ENCODE measurements around the gene PAQR6. TPM values are rescaled to one million over a fixed set of nuclear protein-coding genes. Genes with fewer than 3 reads are reported as not detected.
A peak's percentile ranks its signal among the peaks of the same experiment; 100 is the strongest.

The PAQR6 gene
- total RNA-seq, 1 donor from 2014 or later: 10.8 TPM

GRCh38 chr1:156284112-156284511 lies 36.3 kb upstream of the PAQR6 start, which contains the start of gene TMEM79:
Gene TMEM79, plus strand, starts transcription at chr1:156284325. Its CDS starts 902 bp downstream, at chr1:156285227.
- no peak for DNase-seq
- Mint-ChIP-seq H3K4me3 (ENCODE audit: unreplicated experiment) (peak within 1 kb of the TSS; percentile 97), H3K27me3 (ENCODE audit: unreplicated experiment) (peaks cover 3% of the 10 kb centered on the region), H3K27ac (ENCODE audit: unreplicated experiment) (peak within 1 kb of the TSS; percentile 88), H3K4me1 (ENCODE audit: low read depth, unreplicated experiment) (peaks cover 18% of the 10 kb centered on the region), H3K36me3 (ENCODE audit: unreplicated experiment) (no peaks in the 10 kb centered on the region), H3K9me3 (ENCODE audit: unreplicated experiment) (peaks cover 15% of the 10 kb centered on the region)
- TF ChIP-seq, protein P1, sequence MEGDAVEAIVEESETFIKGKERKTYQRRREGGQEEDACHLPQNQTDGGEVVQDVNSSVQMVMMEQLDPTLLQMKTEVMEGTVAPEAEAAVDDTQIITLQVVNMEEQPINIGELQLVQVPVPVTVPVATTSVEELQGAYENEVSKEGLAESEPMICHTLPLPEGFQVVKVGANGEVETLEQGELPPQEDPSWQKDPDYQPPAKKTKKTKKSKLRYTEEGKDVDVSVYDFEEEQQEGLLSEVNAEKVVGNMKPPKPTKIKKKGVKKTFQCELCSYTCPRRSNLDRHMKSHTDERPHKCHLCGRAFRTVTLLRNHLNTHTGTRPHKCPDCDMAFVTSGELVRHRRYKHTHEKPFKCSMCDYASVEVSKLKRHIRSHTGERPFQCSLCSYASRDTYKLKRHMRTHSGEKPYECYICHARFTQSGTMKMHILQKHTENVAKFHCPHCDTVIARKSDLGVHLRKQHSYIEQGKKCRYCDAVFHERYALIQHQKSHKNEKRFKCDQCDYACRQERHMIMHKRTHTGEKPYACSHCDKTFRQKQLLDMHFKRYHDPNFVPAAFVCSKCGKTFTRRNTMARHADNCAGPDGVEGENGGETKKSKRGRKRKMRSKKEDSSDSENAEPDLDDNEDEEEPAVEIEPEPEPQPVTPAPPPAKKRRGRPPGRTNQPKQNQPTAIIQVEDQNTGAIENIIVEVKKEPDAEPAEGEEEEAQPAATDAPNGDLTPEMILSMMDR (IDR thresholded peaks at IDR 0.05; ENCODE audit: partially characterized antibody, unreplicated experiment): no peak

- peaks cover 15% of the 10 kb centered on the region for H3K9me3 Mint-ChIP-seq (ENCODE audit: unreplicated experiment)
- H3K36me3 Mint-ChIP-seq (ENCODE audit: unreplicated experiment): no peaks in the 10 kb centered on the region
- TF ChIP-seq, protein P1 (IDR thresholded peaks at IDR 0.05; ENCODE audit: partially characterized antibody, unreplicated experiment): no peak
- H3K27ac Mint-ChIP-seq (ENCODE audit: unreplicated experiment): peak overlapping the region; percentile 88
- no peak for DNase-seq
- H3K4me3 Mint-ChIP-seq (ENCODE audit: unreplicated experiment): peak overlapping the region; percentile 97
- peaks cover 3% of the 10 kb centered on the region for H3K27me3 Mint-ChIP-seq (ENCODE audit: unreplicated experiment)
- H3K4me1 Mint-ChIP-seq (ENCODE audit: low read depth, unreplicated experiment): peaks cover 18% of the 10 kb centered on the region
Measured at GRCh38 chr1:156283521-156283920, 35.7 kb upstream of the PAQR6 start.

DNA sequence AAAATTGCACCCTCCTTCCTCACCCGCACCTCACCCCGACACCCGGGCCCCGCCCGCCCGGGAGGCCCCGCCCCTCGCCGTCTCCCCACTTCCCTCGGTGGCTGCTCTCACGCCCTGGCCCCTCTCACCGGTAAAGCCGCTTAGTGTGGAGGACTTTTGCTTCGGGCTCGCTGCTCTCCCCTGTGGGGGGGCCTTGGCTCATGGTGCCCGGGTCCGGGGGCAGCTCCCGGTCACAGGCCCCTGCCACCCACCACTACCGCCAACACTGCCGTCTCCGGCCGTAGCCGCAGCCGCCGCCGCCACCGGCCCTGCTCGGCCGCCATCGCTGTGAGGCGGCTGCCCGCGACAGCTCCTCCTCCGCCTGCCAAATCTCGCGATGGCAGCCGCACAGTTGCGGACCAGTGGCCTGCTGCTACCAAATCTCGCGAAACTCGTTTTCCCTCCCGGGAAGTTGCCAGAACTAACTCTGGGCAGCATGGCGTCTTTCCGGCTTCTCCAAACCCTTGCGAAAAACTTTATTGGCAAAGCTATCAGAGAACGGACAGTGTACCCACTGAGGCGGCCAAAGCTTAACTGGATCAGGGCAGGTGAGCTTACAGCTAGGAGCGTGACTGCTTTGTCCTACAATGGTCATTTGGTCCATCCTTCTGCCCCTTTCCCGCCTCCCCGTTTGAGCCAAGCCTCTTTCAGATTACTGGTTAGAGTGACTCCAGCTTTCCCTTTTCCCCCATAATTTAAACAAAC lies 34.8 kb upstream of the PAQR6 start, which contains the start of gene SMG5:
TSS of gene SMG5 (minus strand) at position 347 of the 744 bp plus-strand sequence. CDS start at position 202, 145 bp downstream.
- H3K4me3 Mint-ChIP-seq (ENCODE audit: unreplicated experiment): peak within 1 kb of the TSS; percentile 97
- peak within 1 kb of the TSS; percentile 88 for H3K27ac Mint-ChIP-seq (ENCODE audit: unreplicated experiment)
- peaks cover 3% of the 10 kb centered on the region for H3K27me3 Mint-ChIP-seq (ENCODE audit: unreplicated experiment)
- H3K9me3 Mint-ChIP-seq (ENCODE audit: unreplicated experiment): peaks cover 17% of the 10 kb centered on the region
- peak; percentile 96 for DNase-seq
- no peaks in the 10 kb centered on the region for H3K36me3 Mint-ChIP-seq (ENCODE audit: unreplicated experiment)
- peaks cover 18% of the 10 kb centered on the region for H3K4me1 Mint-ChIP-seq (ENCODE audit: low read depth, unreplicated experiment)
- TF ChIP-seq, protein P1 (IDR thresholded peaks at IDR 0.05; ENCODE audit: partially characterized antibody, unreplicated experiment): no peak

GRCh38 chr1:156281693-156282478 lies 34.0 kb upstream of the PAQR6 start:
- no peak for DNase-seq
- peaks cover 18% of the 10 kb centered on the region for H3K4me1 Mint-ChIP-seq (ENCODE audit: low read depth, unreplicated experiment)
- H3K27me3 Mint-ChIP-seq (ENCODE audit: unreplicated experiment): peaks cover 3% of the 10 kb centered on the region
- no peaks in the 10 kb centered on the region for H3K36me3 Mint-ChIP-seq (ENCODE audit: unreplicated experiment)
- peak overlapping the region; percentile 97 for H3K4me3 Mint-ChIP-seq (ENCODE audit: unreplicated experiment)
- TF ChIP-seq, protein P1 (IDR thresholded peaks at IDR 0.05; ENCODE audit: partially characterized antibody, unreplicated experiment): no peak
- peak overlapping the region; percentile 85 for H3K27ac Mint-ChIP-seq (ENCODE audit: unreplicated experiment)
- peaks cover 17% of the 10 kb centered on the region for H3K9me3 Mint-ChIP-seq (ENCODE audit: unreplicated experiment)
